NCI-H2107 (cell line): ENCODE data around the gene ABCB11.
"Not testable (repeated sequence)": the region's sequence is repeated elsewhere in the genome, so short reads cannot be mapped to it uniquely, and the experiment has no call there.

Experiments used
- DNase-seq: peaks from one replicate; lab custom pipeline; 2025; lab: John Stamatoyannopoulos, UW

The ABCB11 gene

GRCh38 chr2:168890006-168890782 is 140.9 kb downstream of the ABCB11 start, which contains the start of gene SPC25:
Gene SPC25, minus strand, starts transcription at chr2:168890430. Its CDS starts 911 bp downstream, at chr2:168889519.
- DNase-seq = peak; percentile 86

- no peak for DNase-seq
Measured at GRCh38 chr2:168889635-168890005, 141.5 kb downstream of the ABCB11 start.

GRCh38 chr2:168884975-168885374 is 146.1 kb downstream of the ABCB11 start:
- no peak for DNase-seq

- DNase-seq = not testable (repeated sequence)
Measured at GRCh38 chr2:168882163-168882562, 149.0 kb downstream of the ABCB11 start.

GRCh38 chr2:168874368-168875054 is 156.6 kb downstream of the ABCB11 start:
- no peak for DNase-seq

- DNase-seq = not testable (repeated sequence)
Measured at GRCh38 chr2:168870824-168871223, 160.3 kb downstream of the ABCB11 start.
